WERI-Rb-1 (cell line): Measurements from ENCODE around the gene PAQR7.
A peak's percentile ranks its signal among the peaks of the same experiment; 100 is the strongest.

Source experiments
- DNase-seq: peaks from one replicate; pipeline ENCODE4 v3.0.0-alpha.2; 2020
- H3K27ac ChIP-seq: fragments of 250-450 bp; sonication (Bioruptor Pico); 2 replicates; pipeline ENCODE4 v1.5.1; 2020; ENCODE audit warnings: mild to moderate bottlenecking, moderate library complexity
- H3K27me3 ChIP-seq: fragments of 250-450 bp; sonication (Bioruptor Pico); 2 replicates; pipeline ENCODE4 v1.5.1; 2021; ENCODE audit warnings: mild to moderate bottlenecking, low read depth, moderate library complexity; ENCODE audit not compliant: insufficient read depth, severe bottlenecking
- H3K36me3 ChIP-seq: fragments of 250-450 bp; sonication (Bioruptor Pico); 2 replicates; pipeline ENCODE4 v1.5.1; 2020; ENCODE audit warnings: mild to moderate bottlenecking, moderate library complexity
- H3K4me3 ChIP-seq: 2 replicates; pipeline ENCODE4 v1.5.1; 2011; ENCODE audit warnings: low read depth, mild to moderate bottlenecking, control low read depth, low read length
- H3K9me3 ChIP-seq: fragments of 250-450 bp; sonication (Bioruptor Pico); 2 replicates; pipeline ENCODE4 v1.5.1; 2021; ENCODE audit warnings: mild to moderate bottlenecking, moderate library complexity; ENCODE audit not compliant: severe bottlenecking
- CTCF ChIP-seq: IDR thresholded peaks from 2 replicates; pipeline ENCODE4 v1.5.1; 2011; ENCODE audit warnings: low read depth, mild to moderate bottlenecking, control low read depth, inconsistent platforms, low read length

Gene PAQR7

GRCh38 chr1:25858906-25859789 lies 16.4 kb downstream of the PAQR7 start, which contains the start of gene AUNIP:
TSS of gene AUNIP (minus strand) at chr1:25859457. CDS start at chr1:25859357, 100 bp downstream.
- Histone ChIP-seq H3K27me3 (no peaks in the 10 kb centered on the region), H3K27ac (peak within 1 kb of the TSS; percentile 70), H3K4me3 (peak within 1 kb of the TSS; percentile 85), H3K9me3 (no peaks in the 10 kb centered on the region), H3K36me3 (peaks cover 14% of the 10 kb centered on the region)
- TF ChIP-seq CTCF = no peak
- DNase-seq = peak; percentile 84

- H3K36me3 ChIP-seq = peaks cover 13% of the 10 kb centered on the region
- no peaks in the 10 kb centered on the region for H3K27me3 ChIP-seq
- peak overlapping the region; percentile 70 for H3K27ac ChIP-seq
- no peak for TF ChIP-seq CTCF
- no peaks in the 10 kb centered on the region for H3K9me3 ChIP-seq
- H3K4me3 ChIP-seq = peak overlapping the region; percentile 85
- no peak for DNase-seq
Observed at GRCh38 chr1:25858494-25858893, 17.0 kb downstream of the PAQR7 start.

GRCh38 chr1:25856856-25857255 lies 18.7 kb downstream of the PAQR7 start:
- TF ChIP-seq CTCF = no peak
- no peak overlapping the region for H3K27ac ChIP-seq
- H3K4me3 ChIP-seq = no peak overlapping the region
- no peaks in the 10 kb centered on the region for H3K9me3 ChIP-seq
- no peaks in the 10 kb centered on the region; the same call in 1 of the 2 replicates for H3K36me3 ChIP-seq
- no peaks in the 10 kb centered on the region for H3K27me3 ChIP-seq
- DNase-seq = no peak

GRCh38 chr1:25854554-25854953 lies 21.0 kb downstream of the PAQR7 start:
- H3K4me3 ChIP-seq = no peak overlapping the region

GRCh38 chr1:25848531-25848930 lies 27.0 kb downstream of the PAQR7 start:
- no peaks in the 10 kb centered on the region for H3K9me3 ChIP-seq
- H3K27ac ChIP-seq = no peak overlapping the region
- no peak for DNase-seq
- TF ChIP-seq CTCF = no peak
- no peaks in the 10 kb centered on the region; the same call in 1 of the 2 replicates for H3K36me3 ChIP-seq
- H3K4me3 ChIP-seq = no peak overlapping the region
- H3K27me3 ChIP-seq = no peaks in the 10 kb centered on the region

More at GRCh38 chr1:25854554-25854953, 21.0 kb downstream of the PAQR7 start:
- H3K27ac ChIP-seq = no peak overlapping the region
- no peak for DNase-seq
- no peaks in the 10 kb centered on the region for H3K9me3 ChIP-seq
- no peaks in the 10 kb centered on the region for H3K27me3 ChIP-seq
- no peaks in the 10 kb centered on the region; the same call in 1 of the 2 replicates for H3K36me3 ChIP-seq
- TF ChIP-seq CTCF = no peak
